HCT116 (cell line): ENCODE data around the gene ANKRD36B. TPM values are rescaled to one million over a fixed set of nuclear protein-coding genes. Genes with fewer than 3 reads are reported as not detected.
A peak's percentile ranks its signal among the peaks of the same experiment; 100 is the strongest.
"Not testable (repeated sequence)": the region's sequence is repeated elsewhere in the genome, so short reads cannot be mapped to it uniquely, and the experiment has no call there.

ENCODE experiments used
- ATAC-seq: fragments of 200-7000 bp; cut with Tn5 transposase; 2 replicates; pipeline ENCODE4 v1.9.1; 2020; ENCODE audit warnings: mild to moderate bottlenecking, moderate library complexity
- BruUV-seq: library from RNA; stranded (reverse); fragments of 400-500 nt; replicated peaks from 2 replicates; lab custom pipeline; 2021; lab: Mats Ljungman, UMichigan
- CTCF ChIA-PET: fragments of 300-600 bp; sonication (Branson Sonifier 250); formaldehyde crosslinking; loops from one replicate; lab custom pipeline; 2021; ENCODE audit warnings: antibody characterized with exemption; lab: Charles Lee
- POLR2A ChIA-PET: fragments of 300-600, 350-600 bp; sonication (Branson Sonifier 250); formaldehyde crosslinking; loops from one replicate; lab custom pipeline; 2021; ENCODE audit warnings: antibody characterized with exemption; lab: Charles Lee
- RAD21 ChIA-PET, 2 experiments: fragments of 300-600 bp; sonication (Branson Sonifier 250); formaldehyde crosslinking; loops; one replicate each; lab custom pipeline; 2023; ENCODE audit warnings: low total read pairs in 2 of 2; ENCODE audit not compliant: uncharacterized antibody in 2 of 2, unreplicated experiment in 2 of 2, low non-redundant PET in 1 of 2; lab: Charles Lee
- DNase-seq: peaks from one replicate; pipeline ENCODE4 v3.0.0-alpha.2; 2010; ENCODE audit warnings: low read depth, low spot score
- H2AFZ ChIP-seq: fragments of 200-600 bp; shearing (Covaris generic), sonication (generic); 2 replicates; pipeline ENCODE4 v1.6.1; 2017; ENCODE audit warnings: low read depth, mixed run types, mixed read lengths, antibody characterized with exemption, low read length; ENCODE audit not compliant: poor library complexity, severe bottlenecking
- H3K27ac ChIP-seq: 2 replicates; pipeline ENCODE4 v1.5.1; 2012; ENCODE audit warnings: low read depth, low read length
- H3K27me3 ChIP-seq: fragments of 200-600 bp; sonication (generic); 2 replicates; pipeline ENCODE4 v1.6.1; 2016; ENCODE audit warnings: mixed run types, low read length, mixed read lengths; ENCODE audit not compliant: insufficient read depth
- H3K36me3 ChIP-seq, 2 experiments: fragments of 200-500 bp in 1 of 2; fragments of 200-600 bp in 1 of 2; sonication (Bioruptor generic) in 1 of 2; sonication (generic) in 1 of 2; 2 replicates each; pipeline versions ENCODE4 v1.5.1 to v1.6.1; 2014 to 2016; ENCODE audit warnings: low read length in 2 of 2, inconsistent platforms in 1 of 2, mixed read lengths in 1 of 2, mixed run types in 1 of 2; ENCODE audit not compliant: insufficient read depth in 2 of 2, control insufficient read depth in 1 of 2
- H3K4me1 ChIP-seq, 2 experiments: fragments of 200-600 bp in 1 of 2; sonication (generic) in 1 of 2; 2 replicates each; pipeline versions ENCODE4 v1.5.1 to v1.6.1; 2012 to 2017; ENCODE audit warnings: low read length in 2 of 2, inconsistent platforms in 1 of 2, mild to moderate bottlenecking in 1 of 2, mixed read lengths in 1 of 2, mixed run types in 1 of 2, moderate library complexity in 1 of 2; ENCODE audit not compliant: insufficient read depth in 2 of 2, control insufficient read depth in 1 of 2
- H3K4me2 ChIP-seq: fragments of 200-600 bp; sonication (generic); 2 replicates; pipeline ENCODE4 v1.6.1; 2017; ENCODE audit warnings: mixed run types, low read length, mixed read lengths
- H3K4me3 ChIP-seq, 2 experiments: fragments of 200-600 bp in 1 of 2; sonication (generic) in 1 of 2; replicated peaks in 1 of 2; 2 replicates each; pipeline ENCODE4 v1.5.1; 2011 to 2016; ENCODE audit warnings: low read length in 2 of 2, control low read depth in 1 of 2, low read depth in 1 of 2, mild to moderate bottlenecking in 1 of 2, mixed read lengths in 1 of 2, mixed run types in 1 of 2
- H3K79me2 ChIP-seq: fragments of 200-600 bp; sonication (generic); 2 replicates; pipeline ENCODE4 v1.6.1; 2017; ENCODE audit warnings: mild to moderate bottlenecking, mixed run types, low read length, moderate library complexity, mixed read lengths; ENCODE audit not compliant: insufficient read depth
- H3K9ac ChIP-seq: fragments of 200-600 bp; sonication (generic); 2 replicates; pipeline ENCODE4 v1.6.1; 2016; ENCODE audit warnings: low read length, mixed read lengths
- H3K9me2 ChIP-seq: fragments of 200-600 bp; sonication (generic), shearing (Covaris generic); 2 replicates; pipeline ENCODE4 v1.6.1; 2017; ENCODE audit warnings: mixed run types, mild to moderate bottlenecking, moderate library complexity; ENCODE audit not compliant: insufficient read depth
- H3K9me3 ChIP-seq, 2 experiments: fragments of 200-500 bp in 1 of 2; fragments of 200-600 bp in 1 of 2; sonication (Bioruptor generic) in 1 of 2; sonication (generic) in 1 of 2; 2 replicates each; pipeline ENCODE4 v1.6.1; 2014 to 2017; ENCODE audit warnings: low read length in 2 of 2, mixed read lengths in 2 of 2, inconsistent platforms in 1 of 2, low read depth in 1 of 2, mild to moderate bottlenecking in 1 of 2, mixed run types in 1 of 2, moderate library complexity in 1 of 2; ENCODE audit not compliant: control insufficient read depth in 1 of 2, insufficient read depth in 1 of 2
- H4K20me1 ChIP-seq: fragments of 200-600 bp; sonication (generic), shearing (Covaris generic); 2 replicates; pipeline ENCODE4 v1.6.1; 2017; ENCODE audit warnings: mixed run types, mild to moderate bottlenecking, moderate library complexity; ENCODE audit not compliant: insufficient read depth
- CTCF ChIP-seq, 3 experiments: fragments of 200-600 bp in 1 of 3; sonication (generic) in 1 of 3; IDR thresholded peaks in 2 of 3; conservative IDR thresholded peaks in 1 of 3; 2 replicates each; pipeline ENCODE4 v1.5.1; 2012 to 2017; ENCODE audit warnings: low read depth in 2 of 3, low read length in 2 of 3, antibody characterized with exemption in 1 of 3, borderline replicate concordance in 1 of 3, control low read depth in 1 of 3, mild to moderate bottlenecking in 1 of 3, mixed read lengths in 1 of 3, mixed run types in 1 of 3, moderate library complexity in 1 of 3; ENCODE audit not compliant: insufficient read depth in 1 of 3
- RAD21 ChIP-seq: IDR thresholded peaks from 2 replicates; pipeline ENCODE4 v1.6.1; 2012; ENCODE audit warnings: low read depth, mild to moderate bottlenecking
- ZFX ChIP-seq: fragments of 450-650 bp; IDR thresholded peaks from 2 replicates; pipeline ENCODE4 v1.6.1; 2017
- intact Hi-C: fragments of 100-400 bp; cut with micrococcal nuclease; formaldehyde crosslinking; loops from 2 replicates; pipeline ENCODE4 v1.10.0; 2022
- total RNA-seq: library from RNA; stranded (reverse); gene quantifications from one replicate; pipeline ENCODE4 v1.2.1, GENCODE V29; 2021; ENCODE audit not compliant: unreplicated experiment

ANKRD36B gene
- total RNA-seq, 1 experiment from 2014 or later: 16.5 TPM

- not testable (repeated sequence) for H3K27me3 ChIP-seq, H3K9me3 ChIP-seq, H3K79me2 ChIP-seq, H4K20me1 ChIP-seq, H3K4me1 ChIP-seq, H3K36me3 ChIP-seq, BruUV-seq, H3K9me2 ChIP-seq, H2AFZ ChIP-seq
- H3K27ac ChIP-seq: peak overlapping the region; percentile 76
- DNase-seq: peak; percentile 78
- intact Hi-C loops: loop anchor here (1.0 to 5.0 kb wide), 2 partner anchors 107 to 797 kb away; no protein-coding TSS in a partner anchor
- TF ChIP-seq RAD21: peak; percentile 98
- TF ChIP-seq CTCF (IDR thresholded peaks at IDR 0.05 in 2 of 3, conservative IDR thresholded peaks at IDR 0.05 in 1 of 3; ENCODE audit: borderline replicate concordance in 1 of 3, insufficient read depth in 1 of 3, low read depth in 2 of 3, low read length in 2 of 3): peak; percentile 73 to 100 (median 86)
- peak; percentile 54 for TF ChIP-seq ZFX
- peak overlapping the region; percentile 89 for H3K4me2 ChIP-seq
- peak overlapping the region; percentile 63 for H3K9ac ChIP-seq
- CTCF ChIA-PET: interaction anchor here (0.7 to 2.8 kb wide), 15 partner anchors 53 to 794 kb away, joined by 3 to 89 read pairs (median 3); partner anchors contain the start of genes ACTR1B and COX5B
- peak overlapping the region; percentile 42 to 60 for H3K4me3 ChIP-seq
- POLR2A ChIA-PET: interaction anchor here (0.7 to 1.2 kb wide), 2 partner anchors 74 to 107 kb away, joined by 3 read pairs; no protein-coding TSS in a partner anchor
- ATAC-seq: peak; percentile 68
- RAD21 ChIA-PET: interaction anchor here (1.0 to 1.5 kb wide), 3 partner anchors 105 to 107 kb away, joined by 3 to 9 read pairs (median 4); no protein-coding TSS in a partner anchor
Measured at GRCh38 chr2:97590515-97591394, 1.1 kb upstream of the ANKRD36B start.

GRCh38 chr2:97589257-97589597 is 450 bp downstream of the ANKRD36B start:
- H3K27me3 ChIP-seq, H4K20me1 ChIP-seq, DNase-seq, POLR2A ChIA-PET, intact Hi-C loops, H2AFZ ChIP-seq, H3K36me3 ChIP-seq, H3K79me2 ChIP-seq, H3K9me2 ChIP-seq, H3K9me3 ChIP-seq, ATAC-seq, RAD21 ChIA-PET, H3K4me1 ChIP-seq, BruUV-seq: not testable (repeated sequence)
- Histone ChIP-seq H3K4me3 (peak overlapping the region; percentile 49 to 59), H3K27ac (peak overlapping the region; percentile 76), H3K4me2 (peak overlapping the region; percentile 68), H3K9ac (peak overlapping the region; percentile 64)
- CTCF ChIA-PET: interaction anchor here (2.8 kb wide), 1 partner anchor 109 kb away, joined by 89 read pairs; no protein-coding TSS in a partner anchor

- H3K79me2 ChIP-seq, H3K4me2 ChIP-seq, BruUV-seq, H3K4me3 ChIP-seq, H3K9ac ChIP-seq, H3K9me2 ChIP-seq, H3K36me3 ChIP-seq, H3K9me3 ChIP-seq, H3K4me1 ChIP-seq, intact Hi-C loops, H3K27me3 ChIP-seq, ATAC-seq, CTCF ChIA-PET, H3K27ac ChIP-seq, H2AFZ ChIP-seq, DNase-seq, RAD21 ChIA-PET, H4K20me1 ChIP-seq, POLR2A ChIA-PET: not testable (repeated sequence)
Measured at GRCh38 chr2:97565674-97566073, 24.0 kb downstream of the ANKRD36B start.
